Measurements from ENCODE around the gene GUCY1A2.

Gene GUCY1A2

DNA sequence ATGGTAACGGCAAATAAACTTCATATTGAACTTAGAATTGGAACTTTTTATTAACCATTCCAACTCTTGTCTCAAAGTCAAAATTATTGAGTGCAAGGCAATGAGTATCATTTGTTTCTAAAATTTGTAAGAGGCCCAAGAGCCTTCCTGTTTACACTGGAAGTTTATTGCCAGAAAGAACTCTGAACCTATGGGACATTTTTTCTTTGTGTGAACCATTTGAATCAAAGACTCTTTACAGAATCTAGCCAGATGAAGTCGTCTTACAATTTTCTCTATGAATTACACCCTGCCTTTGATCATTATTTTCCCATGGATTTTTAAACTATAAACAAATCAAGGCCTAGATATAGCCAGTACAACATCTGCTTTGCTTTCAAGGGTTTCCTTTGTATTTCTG lies 2.3 kb upstream of the GUCY1A2 start:
- Histone ChIP-seq H3K4me1 (peaks cover 0 to 22% (median 12%) of the 10 kb centered on the region in 4 donors), H3K27me3 (peaks cover 0 to 30% of the 10 kb centered on the region in 2 donors), H3K36me3 (no peaks in the 10 kb centered on the region), H3K9me3 (no peaks in the 10 kb centered on the region), H3K4me3 (no peak overlapping the region), H3K27ac (no peak overlapping the region)
- no peak for DNase-seq
- TF ChIP-seq, protein P1, sequence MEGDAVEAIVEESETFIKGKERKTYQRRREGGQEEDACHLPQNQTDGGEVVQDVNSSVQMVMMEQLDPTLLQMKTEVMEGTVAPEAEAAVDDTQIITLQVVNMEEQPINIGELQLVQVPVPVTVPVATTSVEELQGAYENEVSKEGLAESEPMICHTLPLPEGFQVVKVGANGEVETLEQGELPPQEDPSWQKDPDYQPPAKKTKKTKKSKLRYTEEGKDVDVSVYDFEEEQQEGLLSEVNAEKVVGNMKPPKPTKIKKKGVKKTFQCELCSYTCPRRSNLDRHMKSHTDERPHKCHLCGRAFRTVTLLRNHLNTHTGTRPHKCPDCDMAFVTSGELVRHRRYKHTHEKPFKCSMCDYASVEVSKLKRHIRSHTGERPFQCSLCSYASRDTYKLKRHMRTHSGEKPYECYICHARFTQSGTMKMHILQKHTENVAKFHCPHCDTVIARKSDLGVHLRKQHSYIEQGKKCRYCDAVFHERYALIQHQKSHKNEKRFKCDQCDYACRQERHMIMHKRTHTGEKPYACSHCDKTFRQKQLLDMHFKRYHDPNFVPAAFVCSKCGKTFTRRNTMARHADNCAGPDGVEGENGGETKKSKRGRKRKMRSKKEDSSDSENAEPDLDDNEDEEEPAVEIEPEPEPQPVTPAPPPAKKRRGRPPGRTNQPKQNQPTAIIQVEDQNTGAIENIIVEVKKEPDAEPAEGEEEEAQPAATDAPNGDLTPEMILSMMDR (IDR thresholded peaks at IDR 0.05): no peak
- intact Hi-C loops (cut with DNase I; ENCODE audit: low total_unique reads): no loop called here

DNA sequence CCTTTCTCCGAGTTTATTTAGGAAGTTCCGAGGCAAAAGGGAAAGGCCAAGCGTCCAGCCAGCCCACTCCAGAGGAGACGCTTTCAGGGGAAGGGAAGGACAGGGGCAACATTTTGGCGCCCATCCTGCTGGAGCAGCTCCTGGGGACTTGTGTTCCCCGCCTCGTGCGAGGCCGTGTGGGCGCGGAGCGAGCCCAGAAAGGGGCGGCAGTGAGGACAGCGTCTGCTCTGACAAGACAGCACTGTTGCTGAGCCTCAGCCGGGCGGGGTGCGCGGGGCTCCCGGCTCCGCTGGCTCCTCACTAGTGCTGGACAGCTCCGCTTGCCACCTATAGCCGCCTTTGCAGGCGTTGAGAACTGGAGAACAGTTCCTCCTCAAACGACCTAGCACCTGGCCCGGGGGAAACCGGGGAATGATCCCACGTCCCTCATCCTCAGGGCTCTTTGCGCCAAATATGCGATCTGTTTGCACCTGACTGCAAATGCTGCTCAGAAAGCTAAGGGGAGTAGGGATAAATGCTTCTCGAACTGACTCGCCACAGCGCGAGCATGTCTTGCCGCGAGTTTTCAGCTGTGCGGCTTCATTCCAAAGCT lies 722 bp upstream of the GUCY1A2 start:
- TF ChIP-seq, protein P1 (IDR thresholded peaks at IDR 0.05): no peak
- intact Hi-C loops (cut with DNase I; ENCODE audit: low total_unique reads): no loop called here
- no peaks in the 10 kb centered on the region for H3K36me3 ChIP-seq
- peak overlapping the region; percentile 47 to 51 for H3K4me3 ChIP-seq
- peaks cover 0 to 22% (median 12%) of the 10 kb centered on the region in 4 donors for H3K4me1 ChIP-seq
- peaks cover 0 to 30% of the 10 kb centered on the region in 2 donors for H3K27me3 ChIP-seq
- H3K9me3 ChIP-seq: no peaks in the 10 kb centered on the region
- peak; percentile 43 to 66 for DNase-seq
- no peak overlapping the region for H3K27ac ChIP-seq

DNA sequence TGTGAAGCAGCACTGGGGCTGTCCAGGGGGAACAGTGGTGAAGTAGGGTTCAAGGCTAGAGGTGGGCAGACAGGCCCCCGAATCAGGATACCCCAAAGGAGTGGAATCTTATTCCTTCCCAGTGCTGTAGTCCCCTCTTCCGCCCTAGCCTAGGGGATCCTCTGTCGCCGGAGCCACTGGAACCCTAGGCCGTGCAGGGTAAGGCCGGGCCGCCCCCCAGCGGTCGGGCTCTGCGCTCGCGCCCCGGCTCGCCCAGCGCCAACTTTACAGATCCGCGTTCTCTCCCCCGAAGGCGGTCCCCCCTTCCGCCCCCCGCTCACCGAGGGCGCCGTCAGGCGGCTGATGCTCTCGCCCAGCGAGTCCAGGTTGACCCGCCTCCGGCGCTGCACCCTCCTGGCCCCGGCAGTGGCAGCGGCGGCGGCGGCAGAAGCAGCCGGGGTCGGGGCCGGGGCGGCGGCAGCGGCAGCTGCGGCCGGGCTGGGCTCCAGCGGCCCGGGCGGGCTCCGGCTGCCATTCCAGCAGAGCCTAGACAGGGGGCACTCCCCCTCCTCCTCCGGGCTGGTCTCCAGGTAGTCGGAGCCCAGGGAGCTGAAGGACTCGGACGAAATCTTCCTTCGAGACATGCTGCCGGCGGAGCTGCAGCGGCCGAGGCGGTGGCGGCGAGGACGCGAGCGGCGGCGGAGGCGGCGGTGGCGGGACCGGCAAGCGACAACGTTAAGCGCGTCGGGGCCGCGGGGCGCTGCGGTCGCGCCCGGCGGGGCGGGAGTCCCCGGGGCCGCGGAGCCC lies 650 bp downstream of the GUCY1A2 start:
- no peak for DNase-seq
- peaks cover 0 to 30% of the 10 kb centered on the region in 2 donors for H3K27me3 ChIP-seq
- intact Hi-C loops (cut with DNase I; ENCODE audit: low total_unique reads): no loop called here

DNA sequence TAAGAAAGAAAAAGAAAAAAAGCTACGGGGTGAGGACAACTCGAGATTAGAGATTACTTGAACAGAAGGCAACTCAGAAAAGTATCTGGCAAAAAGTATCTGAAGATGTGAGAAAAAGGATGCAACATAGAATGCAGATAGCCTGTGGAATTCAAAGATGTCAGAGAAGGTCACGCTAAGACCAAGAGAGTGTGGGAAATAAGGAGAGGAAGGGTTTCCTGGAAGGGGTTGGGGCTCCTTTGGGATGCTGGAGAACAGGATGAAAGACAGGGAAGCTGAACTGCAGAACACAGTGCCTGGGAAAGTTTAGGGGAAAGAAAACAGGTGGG lies 1.2 kb downstream of the GUCY1A2 start:
- intact Hi-C loops (cut with DNase I; ENCODE audit: low total_unique reads): no loop called here
- TF ChIP-seq, protein P1 (IDR thresholded peaks at IDR 0.05): no peak
- Histone ChIP-seq H3K9me3 (no peaks in the 10 kb centered on the region), H3K4me1 (peaks cover 0 to 22% (median 12%) of the 10 kb centered on the region in 4 donors), H3K36me3 (no peaks in the 10 kb centered on the region), H3K4me3 (peak overlapping the region; percentile 47 to 51), H3K27me3 (peaks cover 0 to 30% of the 10 kb centered on the region in 2 donors), H3K27ac (no peak overlapping the region)
- DNase-seq: no peak

More for the DNA sequence above, 650 bp downstream of the GUCY1A2 start:
- no peaks in the 10 kb centered on the region for H3K9me3 ChIP-seq
- H3K4me3 ChIP-seq: peak overlapping the region; percentile 47 to 51
- H3K36me3 ChIP-seq: no peaks in the 10 kb centered on the region
- peaks cover 0 to 22% (median 12%) of the 10 kb centered on the region in 4 donors for H3K4me1 ChIP-seq
- no peak overlapping the region for H3K27ac ChIP-seq
- TF ChIP-seq, protein P1 (IDR thresholded peaks at IDR 0.05): peak in 1 of 2 experiments; percentile 18

DNA sequence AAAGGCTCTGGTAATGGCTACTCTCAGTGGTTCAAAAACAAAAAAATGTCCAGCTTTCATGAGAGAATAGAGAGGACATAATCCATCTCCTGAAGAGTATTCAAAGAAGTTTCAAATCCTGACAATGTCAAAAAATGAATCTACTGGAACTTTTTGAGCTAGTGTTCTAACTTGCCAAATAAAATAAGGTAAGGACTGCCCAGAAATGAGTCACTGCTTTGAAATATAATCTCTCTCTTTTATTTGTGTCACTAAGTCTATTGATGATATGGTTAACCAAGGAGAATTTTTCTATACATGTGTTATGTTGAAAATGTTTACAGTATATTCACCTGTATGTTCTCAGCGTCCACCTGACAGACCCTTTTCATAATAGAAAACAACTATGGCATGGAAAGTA lies 3.4 kb downstream of the GUCY1A2 start:
- no peaks in the 10 kb centered on the region for H3K9me3 ChIP-seq
- peaks cover 0 to 22% (median 12%) of the 10 kb centered on the region in 4 donors for H3K4me1 ChIP-seq
- TF ChIP-seq, protein P1 (IDR thresholded peaks at IDR 0.05): no peak
- no peaks in the 10 kb centered on the region for H3K36me3 ChIP-seq
- DNase-seq: no peak
- no peak overlapping the region for H3K27ac ChIP-seq
- no peak overlapping the region for H3K4me3 ChIP-seq
- H3K27me3 ChIP-seq: peaks cover 0 to 30% of the 10 kb centered on the region in 2 donors
- intact Hi-C loops (cut with DNase I; ENCODE audit: low total_unique reads): no loop called here

Data from tibial artery (tissue), 4 donors.